ENCODE measurements around the gene IGHMBP2. TPM values are rescaled to one million over a fixed set of nuclear protein-coding genes. Genes with fewer than 3 reads are reported as not detected.

IGHMBP2 gene
- total RNA-seq, 2 donors from 2014 or later = 8.5 to 8.8 TPM

DNA sequence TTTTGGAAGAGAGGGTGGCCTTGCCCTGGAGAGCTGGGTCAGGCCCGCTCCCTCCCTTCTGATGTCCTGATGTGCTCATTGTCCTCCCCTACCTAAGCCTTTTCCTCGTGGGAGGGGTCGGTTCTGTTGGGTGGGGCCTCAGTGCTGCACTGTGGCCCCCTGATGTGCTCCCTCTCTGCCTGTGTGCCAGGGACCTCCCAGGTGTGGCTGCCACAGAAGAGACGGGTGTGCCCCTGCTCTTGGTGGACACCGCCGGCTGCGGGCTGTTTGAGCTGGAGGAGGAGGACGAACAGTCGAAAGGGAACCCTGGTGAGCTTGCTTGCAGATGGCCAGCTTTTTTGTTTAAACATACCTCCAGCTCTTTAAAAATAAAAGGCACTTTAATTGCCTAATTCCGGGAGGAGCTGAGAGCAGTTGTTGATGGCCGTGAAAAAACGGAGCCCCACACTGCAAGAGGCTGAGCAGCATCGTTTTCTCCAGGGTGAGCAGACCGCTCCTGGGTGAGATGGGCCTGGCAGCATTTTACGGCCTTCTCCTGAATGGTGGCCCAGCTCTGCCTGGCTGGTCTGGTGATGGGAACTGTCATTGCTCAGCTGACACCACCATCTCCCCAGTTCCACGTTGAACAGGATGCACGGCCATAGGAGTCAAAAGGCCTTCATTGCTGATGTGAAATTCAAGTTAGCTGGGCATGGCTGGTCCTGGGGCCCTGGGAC is 30.1 kb downstream of the IGHMBP2 start:
- no peaks in the 10 kb centered on the region for H3K27me3 ChIP-seq
- peaks cover 0 to 5% of the 10 kb centered on the region in 2 donors for H3K4me1 ChIP-seq
- TF ChIP-seq CTCF (IDR thresholded peaks at IDR 0.05) = no peak
- no peak for DNase-seq (ENCODE audit: low spot score)
- no peaks in the 10 kb centered on the region for H3K9me3 ChIP-seq
- no peak overlapping the region for H3K4me3 ChIP-seq
- peaks cover 73% of the 10 kb centered on the region for H3K36me3 ChIP-seq
- no peak overlapping the region for H3K27ac ChIP-seq

DNA sequence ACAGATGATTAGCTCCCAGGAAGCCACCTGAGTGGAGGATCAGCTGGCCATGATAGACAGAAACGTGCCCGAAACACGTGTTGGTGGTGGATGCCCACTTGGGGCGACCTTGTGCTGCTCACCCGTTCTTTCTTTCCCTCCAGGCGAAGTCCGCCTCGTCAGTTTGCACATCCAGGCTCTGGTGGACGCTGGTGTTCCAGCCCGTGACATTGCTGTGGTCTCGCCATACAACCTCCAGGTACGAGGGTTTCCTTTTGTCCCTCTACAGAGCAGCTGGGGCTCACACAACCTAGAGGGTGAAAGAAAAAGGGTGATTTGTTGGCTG is 30.6 kb downstream of the IGHMBP2 start:
- Histone ChIP-seq H3K36me3 (peaks cover 72% of the 10 kb centered on the region), H3K27me3 (no peaks in the 10 kb centered on the region), H3K9me3 (no peaks in the 10 kb centered on the region), H3K27ac (no peak overlapping the region), H3K4me3 (no peak overlapping the region), H3K4me1 (no peaks in the 10 kb centered on the region)
- DNase-seq (ENCODE audit: low spot score) = no peak
- TF ChIP-seq CTCF (IDR thresholded peaks at IDR 0.05) = no peak

DNA sequence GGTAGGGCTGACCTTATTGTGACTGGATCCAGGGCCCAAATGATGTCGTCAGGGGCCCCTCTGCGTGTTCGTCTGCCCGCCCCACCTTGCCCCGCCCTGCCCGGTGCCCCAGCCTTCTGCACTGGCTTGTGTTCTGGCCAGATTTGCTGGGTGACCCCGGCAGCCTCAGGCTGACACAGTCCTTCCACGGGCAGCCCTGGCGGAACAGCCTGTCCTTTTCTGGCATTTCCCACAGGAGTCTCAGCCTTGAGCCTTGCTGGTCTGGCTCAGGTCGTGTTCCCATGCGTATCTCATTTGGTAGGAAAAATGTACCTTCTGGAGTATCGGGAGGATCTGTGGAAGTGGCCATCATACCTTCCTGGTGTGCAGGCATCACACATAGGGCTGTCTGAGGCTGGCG is 31.0 kb downstream of the IGHMBP2 start:
- Histone ChIP-seq H3K4me3 (no peak overlapping the region), H3K36me3 (peaks cover 72% of the 10 kb centered on the region), H3K4me1 (no peaks in the 10 kb centered on the region), H3K27ac (no peak overlapping the region), H3K9me3 (no peaks in the 10 kb centered on the region), H3K27me3 (no peaks in the 10 kb centered on the region)
- DNase-seq (ENCODE audit: low spot score) = no peak
- TF ChIP-seq CTCF (IDR thresholded peaks at IDR 0.05) = no peak

DNA sequence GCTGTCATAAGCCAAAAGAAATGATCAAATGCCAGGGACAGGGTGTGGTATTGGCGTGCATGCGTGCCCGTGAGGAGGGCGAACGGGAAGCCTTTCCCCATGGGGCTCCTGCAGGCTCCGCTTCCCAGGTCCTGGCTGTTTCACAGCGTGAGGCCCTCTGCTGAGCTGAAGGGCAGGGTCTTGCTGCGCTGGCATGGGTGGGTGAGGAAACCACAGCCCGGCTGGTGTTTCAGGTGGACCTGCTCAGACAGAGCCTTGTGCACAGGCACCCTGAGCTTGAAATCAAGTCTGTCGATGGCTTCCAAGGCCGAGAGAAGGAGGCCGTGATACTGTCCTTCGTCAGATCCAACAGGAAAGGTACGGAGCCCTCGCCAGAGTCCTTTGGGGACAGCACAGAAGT is 31.4 kb downstream of the IGHMBP2 start:
- H3K27ac ChIP-seq = no peak overlapping the region
- H3K4me1 ChIP-seq = no peaks in the 10 kb centered on the region
- TF ChIP-seq CTCF (IDR thresholded peaks at IDR 0.05) = no peak
- H3K9me3 ChIP-seq = no peaks in the 10 kb centered on the region
- H3K27me3 ChIP-seq = no peaks in the 10 kb centered on the region
- DNase-seq (ENCODE audit: low spot score) = no peak
- no peak overlapping the region for H3K4me3 ChIP-seq
- peaks cover 72% of the 10 kb centered on the region for H3K36me3 ChIP-seq

DNA sequence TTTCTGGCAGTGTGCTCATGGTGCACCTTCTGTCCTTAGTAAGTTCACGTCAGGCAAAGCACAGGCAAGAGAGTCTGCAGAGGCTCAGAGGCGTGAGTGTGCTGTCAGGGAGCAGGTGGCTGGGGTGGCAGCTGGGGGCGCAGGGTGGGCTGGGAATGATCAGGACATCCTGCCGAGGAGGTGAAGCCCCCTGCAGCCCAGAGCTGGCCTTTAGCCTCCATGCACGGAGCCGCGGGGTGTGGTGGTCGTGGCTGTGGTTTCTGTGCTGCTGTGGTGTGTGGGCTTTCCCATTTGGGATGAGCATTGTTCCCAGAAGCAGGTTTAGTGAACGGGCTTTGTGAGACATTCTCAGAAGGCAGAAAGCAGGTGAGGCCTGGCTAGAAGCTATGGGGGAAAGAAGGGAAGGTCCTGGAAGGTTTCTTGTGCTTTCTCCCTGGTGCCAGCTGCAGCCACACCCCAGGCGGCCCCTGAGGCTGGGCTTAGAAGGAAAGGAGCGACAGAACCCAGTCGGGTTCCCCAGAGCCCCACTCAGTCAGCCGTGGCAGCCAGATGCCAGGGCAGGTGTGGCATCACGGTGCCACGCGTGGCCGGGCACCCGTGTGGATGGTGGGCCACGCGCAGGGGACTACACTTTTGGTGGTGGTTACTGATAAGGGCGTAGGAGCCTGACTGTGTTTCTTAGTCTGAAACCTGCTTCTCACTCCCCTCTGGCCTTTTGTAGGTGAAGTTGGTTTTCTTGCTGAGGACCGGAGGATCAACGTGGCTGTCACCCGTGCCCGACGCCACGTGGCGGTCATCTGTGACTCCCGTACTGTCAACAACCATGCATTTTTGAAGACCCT is 32.0 kb downstream of the IGHMBP2 start:
- no peak for TF ChIP-seq CTCF (IDR thresholded peaks at IDR 0.05)
- H3K36me3 ChIP-seq = peaks cover 68% of the 10 kb centered on the region
- no peaks in the 10 kb centered on the region for H3K27me3 ChIP-seq
- DNase-seq (ENCODE audit: low spot score) = no peak
- no peak overlapping the region for H3K27ac ChIP-seq
- H3K9me3 ChIP-seq = no peaks in the 10 kb centered on the region
- H3K4me3 ChIP-seq = no peak overlapping the region
- H3K4me1 ChIP-seq = no peaks in the 10 kb centered on the region

Measured in right atrium auricular region (tissue), 2 donors.